GM19463 (cell line): ENCODE measurements around the gene USP32.

Experiments
- ATAC-seq: cut with Tn5 transposase; IDR thresholded peaks from one replicate; pipeline ENCODE4 v1.9.1; 2021; ENCODE audit warnings: mild to moderate bottlenecking, moderate library complexity; ENCODE audit not compliant: unreplicated experiment

The USP32 gene

GRCh38 chr17:60303406-60304099 lies 88.4 kb downstream of the USP32 start:
- no peak for ATAC-seq

DNA sequence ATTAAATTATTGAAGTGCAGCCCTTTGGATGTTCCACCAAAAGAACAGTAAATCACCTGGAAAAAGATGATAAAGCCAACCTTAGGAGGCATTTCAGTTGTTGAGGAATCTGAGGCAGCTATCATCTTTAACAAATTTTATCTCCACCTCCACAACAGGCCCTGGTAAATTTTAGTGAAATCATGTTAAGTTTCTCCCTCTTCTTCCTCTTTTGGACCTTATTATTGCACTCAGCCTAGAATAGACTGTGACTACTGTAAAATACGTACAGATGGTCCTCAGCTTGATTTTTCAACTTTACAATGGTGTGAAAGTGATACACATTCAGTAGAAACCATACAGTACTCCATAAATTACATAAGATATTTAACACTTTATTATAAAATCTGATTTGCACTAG lies 90.3 kb downstream of the USP32 start:
- no peak for ATAC-seq

DNA sequence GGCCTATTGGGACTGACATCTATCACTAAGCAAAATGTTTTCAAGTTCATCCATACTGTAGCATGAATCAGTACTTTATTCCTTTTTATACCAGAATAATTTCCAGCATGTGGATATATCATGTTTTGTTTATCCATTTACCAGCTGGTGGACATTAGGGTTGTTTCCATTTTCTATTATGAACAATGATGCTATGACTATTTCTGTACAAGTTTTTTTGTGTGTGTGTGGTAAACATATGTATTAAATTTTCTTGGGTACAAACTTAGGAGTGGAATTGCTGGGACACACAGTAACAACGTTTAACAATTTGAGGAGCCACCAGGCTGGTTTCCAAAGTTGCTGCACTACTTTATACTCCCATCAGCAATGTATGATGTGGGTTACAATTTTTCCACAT lies 91.0 kb downstream of the USP32 start:
- no peak for ATAC-seq

- ATAC-seq, result no peak
Measured at GRCh38 chr17:60300011-60300410, 91.9 kb downstream of the USP32 start.

DNA sequence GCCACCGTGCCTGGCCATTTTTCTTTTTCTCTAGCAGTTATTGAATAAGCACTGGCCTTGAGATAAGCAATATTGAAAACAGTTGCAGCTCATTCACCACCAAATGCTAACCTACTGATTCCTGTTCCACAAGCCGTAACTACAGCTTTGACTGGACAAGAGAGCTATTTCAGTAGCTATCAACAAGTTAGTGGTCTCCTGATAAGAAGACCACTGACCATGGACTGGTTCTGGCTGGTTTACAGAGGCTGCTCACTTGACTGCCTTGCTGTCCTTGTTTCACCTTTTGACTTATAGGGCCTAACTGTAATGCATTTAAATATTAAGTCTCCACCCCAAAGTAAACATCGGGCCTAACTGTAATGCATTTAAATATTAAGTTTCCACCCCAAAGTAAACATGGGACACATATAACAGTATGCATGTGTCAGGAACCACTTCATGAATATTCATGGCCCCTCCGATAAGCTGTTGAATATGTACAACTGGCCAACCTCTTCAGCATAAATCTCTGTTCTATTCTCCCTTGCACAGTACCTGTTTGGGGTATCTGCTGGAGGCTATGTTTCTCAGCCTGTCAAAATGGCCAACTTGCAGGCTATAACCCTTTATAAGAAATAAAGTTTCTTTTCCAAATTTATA lies 94.1 kb downstream of the USP32 start:
- no peak for ATAC-seq

DNA sequence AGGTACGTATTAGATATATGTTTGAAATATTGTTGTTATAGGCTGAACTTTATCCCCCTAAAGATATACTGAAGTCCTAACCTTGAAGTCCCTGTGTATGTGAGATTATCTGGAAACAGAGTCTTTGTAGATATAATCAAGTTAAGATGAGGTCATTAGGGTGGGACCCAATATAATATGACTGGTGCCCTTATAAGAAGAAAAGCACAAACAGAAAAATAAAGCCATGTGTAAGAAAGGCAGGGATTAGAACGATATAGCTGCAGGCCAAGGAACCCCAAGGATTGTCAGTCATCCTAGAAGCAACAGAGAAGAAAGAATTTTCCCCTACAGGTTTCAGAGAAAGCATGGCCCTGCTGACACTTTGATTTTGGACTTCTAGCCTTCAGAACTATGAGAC lies 95.8 kb downstream of the USP32 start:
- no peak for ATAC-seq

- no peak for ATAC-seq
Measured at GRCh38 chr17:60293580-60294335, 98.2 kb downstream of the USP32 start.

DNA sequence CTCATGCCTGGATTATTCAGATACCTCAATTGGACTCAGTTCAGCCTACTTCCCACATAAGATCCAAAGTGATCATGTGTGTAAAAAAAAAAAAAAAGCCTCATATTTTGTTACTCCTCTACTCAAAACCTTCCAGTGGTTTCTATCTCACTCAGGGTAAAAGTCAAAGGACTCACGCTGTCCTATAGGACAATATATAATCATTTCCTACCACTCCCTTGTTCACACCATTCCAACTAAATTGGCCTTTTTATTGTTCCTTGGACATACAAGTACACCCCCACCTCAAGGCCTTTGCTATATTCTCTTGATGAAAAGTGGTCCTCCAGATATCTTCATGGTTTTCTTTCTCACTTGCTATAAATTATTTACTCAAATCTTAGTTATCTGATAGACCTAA lies 99.2 kb downstream of the USP32 start:
- ATAC-seq, result no peak

GRCh38 chr17:60284709-60285108 lies 107.2 kb downstream of the USP32 start:
- ATAC-seq, result no peak

DNA sequence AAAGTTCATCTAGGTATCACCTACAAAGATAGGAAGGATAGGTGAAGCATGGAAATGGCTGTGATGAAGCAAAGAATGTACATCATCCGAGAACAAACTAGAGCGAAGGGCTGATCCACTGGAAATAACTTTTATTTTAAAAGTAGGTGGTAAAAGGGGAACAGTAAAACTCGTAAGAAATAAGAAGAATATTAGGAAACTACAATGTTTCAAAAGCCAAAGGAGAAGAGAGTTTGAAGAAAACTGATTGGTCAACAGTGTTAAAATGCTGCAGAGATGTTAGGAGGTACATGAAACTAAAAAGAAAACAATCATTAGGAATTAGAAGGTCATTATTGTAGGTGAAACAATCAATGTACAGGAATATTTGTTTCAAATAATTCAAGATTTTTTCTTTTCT lies 108.1 kb downstream of the USP32 start:
- no peak for ATAC-seq

DNA sequence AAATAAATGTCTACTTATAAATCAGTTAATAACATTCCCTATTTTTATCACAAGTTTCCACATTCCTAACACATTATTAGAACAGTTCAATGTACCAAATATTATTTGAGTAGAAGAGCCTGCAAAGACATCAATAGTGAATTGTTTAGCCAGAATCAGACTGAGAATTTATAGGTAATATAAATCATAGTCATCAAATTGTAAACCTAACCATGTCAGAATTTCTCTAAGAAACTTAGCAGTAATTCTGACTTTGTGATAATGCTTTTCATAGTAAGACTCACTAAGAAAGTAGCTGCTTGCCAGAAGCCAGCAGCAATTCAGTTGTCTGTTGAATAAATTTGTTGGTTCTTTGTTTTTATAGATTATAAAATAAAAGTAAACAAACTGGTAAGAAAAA lies 111.3 kb downstream of the USP32 start:
- no peak for ATAC-seq

DNA sequence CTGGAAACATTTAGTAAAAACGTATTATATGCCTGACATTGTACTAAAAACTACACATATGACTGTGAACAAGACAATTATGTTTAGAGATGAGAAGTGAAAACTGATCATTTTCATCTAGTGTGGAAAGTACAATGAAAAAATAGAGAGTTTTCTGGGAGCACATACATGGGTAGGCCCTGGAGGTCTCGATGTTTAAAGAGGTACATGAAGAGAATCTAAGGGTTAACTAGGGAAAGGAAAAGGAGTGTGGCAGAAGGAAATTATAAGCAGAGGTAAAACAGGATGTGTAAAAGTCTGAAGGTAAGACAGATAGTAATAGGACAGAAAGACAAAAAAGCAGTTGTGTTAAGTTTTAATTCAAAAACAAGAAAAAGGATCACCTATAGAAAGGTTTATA lies 113.7 kb downstream of the USP32 start:
- no peak for ATAC-seq

DNA sequence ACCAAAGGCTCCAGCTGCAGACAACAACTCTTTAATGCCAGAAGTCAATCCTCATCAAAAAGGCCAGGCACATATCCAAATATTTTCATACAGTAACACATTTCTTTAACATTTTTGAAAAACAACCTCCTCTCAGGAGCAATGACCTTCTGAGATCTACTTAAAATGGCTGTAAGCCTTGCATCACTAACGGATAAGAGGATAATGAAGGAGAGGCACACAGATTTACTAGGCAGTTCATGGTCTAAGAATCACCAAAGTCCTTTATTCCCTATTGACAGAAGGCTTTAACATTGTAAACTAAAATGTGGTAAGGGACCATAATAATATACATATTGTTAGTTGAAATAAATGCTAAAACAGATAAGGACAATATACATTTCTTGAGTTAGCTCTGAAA lies 114.7 kb downstream of the USP32 start:
- no peak for ATAC-seq

GRCh38 chr17:60269417-60269816 lies 122.5 kb downstream of the USP32 start:
- no peak for ATAC-seq

- ATAC-seq, result no peak
Measured at GRCh38 chr17:60260540-60260939, 131.4 kb downstream of the USP32 start.

- ATAC-seq, result no peak
Measured at GRCh38 chr17:60258313-60258712, 133.6 kb downstream of the USP32 start.

DNA sequence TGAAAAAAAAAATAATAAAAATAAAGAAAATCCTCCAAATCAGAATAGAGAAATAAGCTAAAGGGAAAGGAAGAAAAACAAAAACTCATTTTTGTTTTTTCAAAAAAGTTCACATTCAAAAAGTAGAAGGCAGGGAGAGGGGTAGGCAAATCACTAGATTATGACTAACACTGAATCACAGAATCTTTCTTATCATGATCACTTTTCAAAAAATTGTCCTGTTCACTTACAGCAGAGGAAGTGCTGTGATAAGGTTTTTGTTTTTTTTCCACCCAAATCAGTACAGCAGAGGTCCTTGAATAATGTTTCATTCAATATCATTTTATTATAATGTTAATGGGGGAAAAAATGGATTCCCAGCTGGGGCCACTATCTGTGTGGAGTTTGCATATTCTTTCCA lies 135.8 kb downstream of the USP32 start:
- no peak for ATAC-seq

DNA sequence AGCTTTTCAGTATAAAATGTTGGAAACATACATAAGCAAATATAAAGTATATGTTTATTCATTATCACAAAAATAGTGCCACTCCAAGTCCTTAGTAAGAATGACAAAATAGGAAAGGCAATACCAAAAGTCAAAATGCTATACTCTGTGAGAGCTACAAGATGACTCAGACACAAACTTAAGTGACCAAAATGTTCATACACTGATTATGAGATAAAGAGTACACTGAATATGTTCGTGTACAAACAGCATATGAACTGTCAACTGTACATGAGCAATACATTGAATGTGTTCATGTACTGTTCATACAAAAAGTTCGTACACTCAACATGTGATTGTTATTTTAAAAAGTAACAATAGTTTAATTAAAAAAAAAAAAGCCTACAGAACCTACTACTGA lies 138.9 kb downstream of the USP32 start:
- no peak for ATAC-seq

DNA sequence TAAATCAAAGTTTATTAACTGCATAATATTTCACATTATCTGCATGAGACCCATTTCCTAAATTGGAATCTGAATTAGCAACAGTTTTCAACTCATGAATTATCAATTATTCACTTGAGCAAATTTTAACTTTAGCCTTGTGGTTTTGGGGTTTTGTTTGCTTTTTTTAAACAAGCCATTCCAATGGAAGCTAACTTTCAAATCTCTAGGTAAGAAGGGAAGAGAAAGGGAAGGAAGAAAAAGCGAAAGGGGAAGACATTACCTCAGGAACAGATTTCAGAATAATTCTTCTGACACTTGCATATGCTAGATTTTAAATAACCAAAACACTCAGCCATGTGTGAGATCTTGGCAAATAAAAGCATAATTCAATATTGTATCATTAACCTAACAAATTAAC lies 139.5 kb downstream of the USP32 start:
- no peak for ATAC-seq

GRCh38 chr17:60249290-60249826 lies 142.6 kb downstream of the USP32 start:
- no peak for ATAC-seq

DNA sequence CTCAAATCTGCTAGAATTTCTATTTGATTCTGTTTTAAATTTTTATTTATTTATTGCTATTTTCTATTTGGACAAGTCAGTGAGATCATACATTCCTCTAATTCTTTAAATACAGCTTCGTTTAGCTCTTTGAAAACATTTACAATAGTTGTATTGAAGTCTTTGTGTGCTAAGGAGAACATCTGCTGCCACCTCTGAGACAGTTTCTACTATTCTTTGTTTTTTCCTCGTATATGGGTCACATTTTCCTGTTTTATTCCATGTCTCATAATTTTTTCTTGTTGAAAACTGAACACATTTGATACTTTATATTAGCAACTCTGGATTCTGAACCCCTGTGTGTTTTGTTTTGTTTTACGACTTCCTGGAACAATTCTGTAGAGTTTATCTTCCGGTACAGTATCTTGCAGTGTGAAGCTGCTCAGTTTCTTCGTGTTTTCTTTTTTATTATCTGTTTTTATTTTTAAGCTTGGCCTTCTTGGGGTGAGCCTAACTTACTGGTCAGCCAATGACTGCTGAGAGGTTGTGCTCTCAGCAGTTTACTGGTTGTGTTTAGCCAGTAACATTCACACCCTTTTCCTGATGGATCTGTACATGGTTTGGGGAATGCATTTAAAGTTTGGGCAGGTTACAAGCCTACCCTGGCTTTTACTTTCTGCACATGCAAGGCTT lies 143.2 kb downstream of the USP32 start:
- no peak for ATAC-seq
